Body of pancreas (tissue), 4 donors: Measurements from ENCODE around the gene ZCCHC2.

Experiments
- CTCF ChIP-seq, 7 experiments: fragments of 450-650 bp in 4 of 7; fragments of 200-600 bp in 3 of 7; sonication (generic) in 3 of 7; IDR thresholded peaks; one replicate each; pipeline ENCODE4 v1.5.1; 2016 to 2019; ENCODE audit warnings: antibody characterized with exemption in 7 of 7
- POLR2A ChIP-seq, 3 donors: fragments of 450-650 bp; IDR thresholded peaks; one replicate each; pipeline ENCODE4 v1.6.1; 2016; ENCODE audit warnings: antibody characterized with exemption in 3 of 3, mild to moderate bottlenecking in 2 of 3

GRCh38 chr18:62585274-62586150 is 62.7 kb downstream of the ZCCHC2 start:
- TF ChIP-seq CTCF (IDR thresholded peaks at IDR 0.05) (no peak), POLR2A (IDR thresholded peaks at IDR 0.05) (no peak)
